ENCODE measurements around the gene FIS1.

DNA sequence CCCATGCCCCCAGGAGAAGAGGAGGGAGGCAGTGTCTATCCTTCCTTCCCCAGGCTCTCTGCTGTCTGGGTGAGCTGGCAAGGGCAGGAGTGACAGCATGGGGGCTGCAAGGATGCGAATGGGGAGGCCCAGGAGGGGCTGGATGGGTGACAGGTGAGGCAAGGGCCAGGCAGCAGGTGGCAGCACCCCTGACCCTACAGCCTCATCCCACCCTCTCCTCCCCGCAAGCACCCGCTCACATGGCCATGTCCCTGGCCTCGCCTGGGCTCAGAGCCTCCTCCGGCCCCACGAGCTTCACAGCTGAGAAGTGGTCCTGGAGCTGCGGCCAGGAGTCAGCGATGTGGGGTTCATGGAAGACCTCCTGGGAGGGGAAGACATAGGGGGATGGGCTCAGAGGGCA is 32.9 kb downstream of the FIS1 start:
- TF ChIP-seq POLR2AphosphoS5 (IDR thresholded peaks at IDR 0.05; ENCODE audit: low read depth, low read length): no peak
- no peak for TF ChIP-seq POLR2A (IDR thresholded peaks at IDR 0.05; ENCODE audit: low read depth, low read length)
